H4 (cell line): ENCODE measurements around the gene FBXO24. TPM values are rescaled to one million over a fixed set of nuclear protein-coding genes. Genes with fewer than 3 reads are reported as not detected.

Source experiments
- DNase-seq: peaks from one replicate; pipeline ENCODE4 v3.0.0-alpha.2; 2015; ENCODE audit warnings: low spot score
- total RNA-seq: library from RNA; depleted of rRNA; stranded (reverse); fragments of >200 nt; shearing (Covaris generic); gene quantifications from 2 replicates; pipeline ENCODE4 v1.2.3, GENCODE V29; 2014

FBXO24 gene
- total RNA-seq, 1 experiment from 2014 or later: 0.15 TPM

- no peak for DNase-seq
Measured at GRCh38 chr7:100574362-100575205, 11.5 kb upstream of the FBXO24 start.

- no peak for DNase-seq
Measured at GRCh38 chr7:100575206-100575631, 10.9 kb upstream of the FBXO24 start.

GRCh38 chr7:100575746-100576383 lies 10.3 kb upstream of the FBXO24 start:
- DNase-seq: no peak

- no peak for DNase-seq
Measured at GRCh38 chr7:100576384-100576993, 9.6 kb upstream of the FBXO24 start.

GRCh38 chr7:100577103-100577502 lies 9.0 kb upstream of the FBXO24 start:
- no peak for DNase-seq

GRCh38 chr7:100577507-100577906 lies 8.6 kb upstream of the FBXO24 start:
- no peak for DNase-seq

- DNase-seq: no peak
Measured at GRCh38 chr7:100578246-100579183, 7.6 kb upstream of the FBXO24 start.

GRCh38 chr7:100580466-100581283 lies 5.5 kb upstream of the FBXO24 start:
- DNase-seq: no peak

GRCh38 chr7:100582041-100582579 lies 4.0 kb upstream of the FBXO24 start:
- no peak for DNase-seq

- DNase-seq: no peak
Measured at GRCh38 chr7:100582650-100583049, 3.5 kb upstream of the FBXO24 start.

GRCh38 chr7:100583132-100584053 lies 2.7 kb upstream of the FBXO24 start:
- DNase-seq: no peak

- no peak for DNase-seq
Measured at GRCh38 chr7:100584054-100584682, 2.0 kb upstream of the FBXO24 start.

- DNase-seq: no peak
Measured at GRCh38 chr7:100584683-100585510, 1.2 kb upstream of the FBXO24 start.

GRCh38 chr7:100585511-100586265 lies 440 bp upstream of the FBXO24 start, which contains the start of gene LRCH4:
TSS of gene LRCH4 (minus strand) at chr7:100586129. CDS start at chr7:100586100, 29 bp downstream.
- DNase-seq: no peak

- DNase-seq: no peak
Measured at GRCh38 chr7:100588438-100588837, 2.3 kb downstream of the FBXO24 start.

- DNase-seq: no peak
Measured at GRCh38 chr7:100589341-100589947, 3.3 kb downstream of the FBXO24 start.
